ENCODE results near the gene ATP6V1B1.

The ATP6V1B1 gene

DNA sequence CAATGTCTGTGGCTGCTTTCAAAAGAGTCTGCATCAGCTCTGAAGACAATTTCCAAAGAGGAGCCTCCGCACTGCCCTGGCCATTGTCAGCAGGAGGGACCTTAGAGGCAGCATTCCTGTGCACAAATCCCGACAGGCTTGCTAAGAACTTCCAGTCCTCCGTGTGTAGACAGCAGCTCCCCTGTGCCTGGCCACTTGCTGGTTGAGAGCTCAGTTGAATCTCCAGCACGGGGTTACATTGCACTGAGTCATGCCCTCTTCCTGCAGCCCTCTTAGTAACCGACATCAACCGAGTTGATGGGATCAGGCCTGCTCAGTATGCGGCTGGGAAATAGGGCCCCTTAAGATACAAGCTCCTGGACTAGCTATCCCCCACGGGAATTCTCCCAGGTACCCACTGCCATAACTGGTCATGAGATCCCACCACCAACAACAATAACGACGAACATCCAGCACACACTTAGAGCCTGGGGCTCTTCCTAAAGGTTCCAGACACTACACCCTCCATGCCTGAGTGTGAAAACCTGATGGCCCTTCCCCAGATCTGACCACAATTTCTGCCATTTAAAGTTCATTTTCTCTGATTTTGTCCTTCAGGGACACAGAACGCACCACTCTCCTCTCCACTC lies 12.0 kb downstream of the ATP6V1B1 start:
- no peak for DNase-seq

DNA sequence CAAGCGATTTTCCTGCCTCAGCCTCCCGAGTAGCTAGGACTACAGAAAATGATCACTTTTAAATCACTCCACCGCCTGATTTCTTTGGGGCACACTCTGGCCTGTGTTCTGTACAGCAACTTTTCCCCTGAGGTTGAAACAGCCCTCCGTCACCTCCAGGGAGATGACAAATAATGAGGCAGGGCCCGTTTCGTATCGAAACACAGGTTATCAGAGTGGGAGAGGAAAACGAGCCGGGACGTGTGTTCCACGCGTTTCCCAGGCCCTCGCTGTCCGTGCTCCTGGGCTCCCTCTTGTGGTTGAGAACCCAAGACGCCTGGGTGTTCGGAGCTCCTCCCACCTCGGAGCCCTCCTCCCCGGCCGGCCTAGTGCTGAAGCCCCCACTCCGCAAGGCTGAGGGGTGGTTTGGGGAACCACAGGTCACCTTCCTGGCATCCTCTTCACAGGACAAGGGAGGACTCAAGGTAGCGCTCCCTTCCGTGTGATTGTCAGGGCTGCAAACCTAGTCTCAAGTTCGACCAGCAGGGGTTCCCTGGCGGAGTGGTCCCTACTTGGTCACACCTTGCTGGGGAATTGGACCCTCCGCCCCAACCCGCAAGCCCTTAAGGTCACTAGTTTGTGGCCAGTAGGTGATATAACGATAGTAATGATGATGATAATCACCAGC lies 12.8 kb downstream of the ATP6V1B1 start:
- DNase-seq: peak; percentile 78

- DNase-seq: no peak
Measured at GRCh38 chr2:70949086-70949485, 13.4 kb downstream of the ATP6V1B1 start.

DNA sequence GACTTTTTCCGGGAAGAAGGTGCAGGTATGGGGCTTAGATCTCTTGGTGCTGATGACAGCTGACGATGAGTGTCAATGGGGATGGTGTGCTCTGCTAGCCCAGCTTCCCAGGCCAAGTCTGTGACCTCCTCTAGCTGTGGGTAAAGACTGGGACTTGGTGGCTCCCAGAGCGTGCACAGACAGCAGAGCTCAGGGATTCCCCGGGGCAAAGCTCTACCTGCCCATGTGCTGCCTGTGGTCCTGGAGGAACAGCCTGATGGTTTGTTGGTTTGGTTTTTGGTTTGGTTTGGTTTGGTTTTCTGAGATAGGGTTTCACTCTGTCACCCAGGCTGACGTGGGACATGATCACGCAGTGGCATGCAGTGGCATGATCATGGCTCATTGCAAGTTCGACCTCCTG lies 19.2 kb downstream of the ATP6V1B1 start:
- DNase-seq: peak; percentile 2

DNA sequence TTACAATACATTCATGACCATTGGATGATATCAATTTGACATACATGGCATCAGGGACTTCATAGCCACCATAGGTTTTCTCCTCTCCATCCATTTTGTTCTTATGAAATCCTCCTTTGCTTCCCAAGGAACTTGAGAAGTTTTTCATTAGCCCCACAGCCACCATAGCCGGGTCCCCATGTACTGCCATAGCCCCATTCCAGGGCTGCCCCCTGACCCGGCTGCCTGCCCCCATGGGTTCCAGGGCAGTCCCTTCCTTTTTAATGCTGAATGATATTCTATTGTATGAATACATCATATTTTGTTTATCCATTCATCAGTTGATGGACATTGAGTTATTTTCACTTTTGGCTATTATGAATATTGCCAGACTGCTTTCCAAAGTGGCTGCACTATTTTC lies 20.4 kb downstream of the ATP6V1B1 start:
- no peak for DNase-seq

DNA sequence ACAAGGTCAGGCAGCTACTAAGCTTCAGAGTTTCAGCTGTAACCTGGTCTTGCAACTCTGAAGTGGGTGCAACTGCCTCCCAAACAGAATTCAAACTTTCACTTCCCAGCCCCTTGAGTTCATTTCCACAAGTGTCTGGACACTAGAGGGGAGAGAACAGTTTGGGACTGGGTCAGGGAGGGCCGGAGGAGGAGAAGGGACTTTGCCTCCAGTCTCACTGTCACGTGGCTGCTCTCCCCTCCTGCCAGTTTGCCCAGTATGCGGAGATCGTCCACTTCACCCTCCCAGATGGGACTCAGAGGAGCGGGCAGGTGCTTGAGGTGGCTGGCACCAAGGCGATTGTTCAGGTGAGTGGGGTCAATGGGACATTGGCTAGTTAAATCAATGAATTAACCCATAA lies 22.1 kb downstream of the ATP6V1B1 start:
- peak; percentile 11 for DNase-seq

DNA sequence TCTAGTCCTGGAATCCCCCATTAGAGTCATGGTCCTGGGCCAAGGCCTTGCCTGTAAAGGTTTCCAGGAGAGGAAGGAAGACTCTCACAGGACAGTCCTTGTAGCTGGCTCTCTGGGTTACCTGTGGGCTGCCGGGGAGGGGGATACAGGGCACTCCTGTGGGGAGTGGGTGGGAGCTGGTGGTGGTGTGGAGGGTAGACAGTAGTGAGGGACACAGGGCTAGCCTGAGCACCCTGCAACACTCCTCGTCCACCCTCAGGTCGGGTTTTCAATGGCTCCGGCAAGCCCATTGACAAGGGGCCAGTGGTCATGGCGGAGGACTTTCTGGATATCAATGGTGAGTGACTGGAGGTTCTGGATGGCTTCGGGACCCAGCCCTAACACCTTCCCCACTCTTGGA lies 23.1 kb downstream of the ATP6V1B1 start:
- DNase-seq: peak; percentile 10

DNA sequence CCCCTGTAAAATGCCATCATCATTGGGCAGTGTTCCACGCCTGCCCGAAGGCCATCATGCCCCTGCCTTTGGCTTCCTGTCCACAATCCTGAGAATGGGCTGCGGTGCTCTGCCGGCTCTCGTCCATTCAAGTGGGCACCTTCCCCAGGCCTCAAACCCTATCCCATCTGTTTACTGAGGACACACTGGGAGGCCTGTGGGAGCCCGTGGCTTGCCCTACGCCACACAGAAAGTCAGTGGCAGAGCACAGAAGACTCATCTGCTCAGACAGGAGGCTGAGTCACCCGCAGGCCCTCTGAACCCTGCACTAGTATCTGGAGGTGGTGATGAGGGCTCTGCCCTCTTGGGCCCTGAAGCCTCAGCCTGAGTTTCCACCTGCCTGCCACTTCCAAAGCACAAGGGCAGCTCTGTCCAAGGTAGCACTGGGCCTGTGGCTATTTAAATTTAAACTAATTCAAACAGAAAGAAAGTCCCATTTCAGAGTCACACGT lies 23.6 kb downstream of the ATP6V1B1 start:
- DNase-seq: peak; percentile 9

DNA sequence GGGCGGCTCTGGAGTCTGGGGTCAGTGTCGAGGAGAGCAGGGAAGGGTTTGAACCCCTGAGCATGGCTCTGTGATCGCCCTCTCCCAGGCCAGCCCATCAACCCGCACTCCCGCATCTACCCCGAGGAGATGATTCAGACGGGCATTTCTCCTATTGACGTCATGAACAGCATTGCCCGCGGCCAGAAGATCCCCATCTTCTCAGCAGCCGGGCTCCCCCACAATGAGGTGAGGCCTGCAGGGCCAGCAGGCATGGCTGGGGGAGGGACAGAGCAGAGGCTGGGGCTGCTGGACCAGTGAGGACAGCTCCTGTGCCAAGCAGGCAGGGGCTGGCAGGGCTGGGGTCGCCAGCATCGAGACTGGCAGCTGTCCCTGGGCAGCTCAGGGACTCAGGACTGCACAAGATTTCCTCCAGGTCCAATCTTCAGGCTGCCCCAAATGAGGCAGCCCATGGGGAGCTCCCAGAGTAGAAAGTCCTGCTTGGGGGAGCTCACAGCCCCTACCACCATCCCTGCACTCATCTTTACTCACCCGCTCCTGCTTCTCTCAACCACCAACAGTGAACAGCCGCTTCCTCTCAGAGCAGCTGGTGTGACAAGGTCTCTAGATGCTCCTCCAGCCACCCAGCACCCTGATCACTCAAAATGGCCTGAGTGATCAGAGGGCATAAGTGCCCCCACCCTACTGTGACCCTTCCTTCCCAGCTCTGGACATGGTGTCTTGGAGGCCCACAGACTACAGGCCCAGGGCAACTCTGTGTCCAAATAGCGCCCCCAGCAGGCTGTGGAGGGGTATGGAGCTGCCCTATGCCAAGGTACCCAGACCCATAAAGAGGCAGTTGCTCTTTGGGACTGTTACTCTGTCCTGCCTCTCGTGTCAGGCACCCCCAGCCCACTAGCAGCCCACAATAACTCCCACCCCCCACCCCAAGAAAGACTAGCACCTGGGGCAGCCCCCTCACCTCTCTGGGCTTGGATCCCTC lies 24.4 kb downstream of the ATP6V1B1 start:
- DNase-seq: peak; percentile 14

GRCh38 chr2:70960833-70961647 lies 25.3 kb downstream of the ATP6V1B1 start:
- DNase-seq: peak; percentile 13

GRCh38 chr2:70961648-70961994 lies 25.9 kb downstream of the ATP6V1B1 start:
- DNase-seq: no peak

GRCh38 chr2:70962211-70962884 lies 26.6 kb downstream of the ATP6V1B1 start:
- peak; percentile 14 for DNase-seq

DNA sequence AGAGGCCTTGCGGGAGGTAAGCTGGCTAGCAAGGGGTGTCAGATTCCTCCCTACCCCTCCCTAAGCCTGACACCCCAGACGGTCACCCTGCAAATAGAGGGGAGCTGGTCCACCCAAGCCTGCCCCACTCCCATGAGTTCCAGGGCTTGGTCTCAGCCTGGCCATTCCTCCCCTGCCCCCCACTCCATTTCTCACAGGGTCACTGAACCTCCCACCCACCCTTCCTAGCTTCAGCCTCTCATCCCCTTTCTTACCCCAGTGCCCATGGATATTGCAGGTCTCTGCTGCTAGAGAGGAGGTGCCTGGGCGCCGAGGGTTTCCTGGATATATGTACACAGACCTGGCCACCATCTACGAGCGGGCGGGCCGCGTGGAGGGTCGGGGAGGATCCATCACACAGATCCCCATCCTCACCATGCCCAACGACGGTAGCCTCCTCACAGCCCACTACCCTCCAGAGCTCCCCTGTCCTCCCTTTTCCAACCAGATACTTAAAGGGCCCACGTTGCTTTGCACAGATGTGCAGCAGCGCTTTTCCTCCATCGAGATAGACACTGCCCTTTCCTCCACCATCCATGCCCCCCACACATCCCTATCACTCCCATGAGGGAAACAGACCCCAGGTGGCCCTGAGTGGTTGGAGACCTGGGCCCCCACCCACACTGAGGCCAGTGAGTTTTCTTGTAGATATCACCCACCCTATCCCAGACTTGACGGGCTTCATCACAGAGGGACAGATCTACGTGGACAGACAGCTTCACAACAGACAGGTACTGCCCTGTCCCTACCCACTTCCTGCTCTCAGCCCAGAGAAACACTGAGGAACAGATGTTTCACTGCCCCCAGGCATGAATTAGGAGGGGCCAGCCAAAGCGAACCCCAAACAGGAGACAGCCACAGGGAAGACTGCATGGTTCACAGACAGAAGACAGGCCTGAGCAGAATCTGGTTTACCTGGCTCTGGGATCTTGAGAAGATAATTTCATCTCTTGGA lies 27.5 kb downstream of the ATP6V1B1 start:
- peak; percentile 9 for DNase-seq

DNA sequence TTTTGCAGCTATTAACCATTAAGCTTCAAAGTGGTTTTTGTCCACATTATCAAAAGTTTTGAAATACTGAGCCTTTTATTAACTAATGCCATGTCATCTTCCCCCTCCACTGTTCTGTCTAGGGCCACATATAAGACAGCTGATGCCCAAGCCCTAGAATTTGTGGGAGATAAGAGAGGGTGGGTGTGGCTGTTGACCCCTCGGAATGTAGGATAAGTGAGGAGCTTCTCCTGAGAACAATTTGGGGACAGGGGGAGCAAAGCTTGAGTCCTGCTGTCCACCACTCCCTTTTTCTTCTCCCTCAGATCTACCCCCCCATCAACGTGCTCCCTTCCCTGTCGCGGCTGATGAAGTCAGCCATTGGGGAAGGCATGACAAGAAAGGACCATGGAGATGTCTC lies 28.4 kb downstream of the ATP6V1B1 start:
- no peak for DNase-seq

DNA sequence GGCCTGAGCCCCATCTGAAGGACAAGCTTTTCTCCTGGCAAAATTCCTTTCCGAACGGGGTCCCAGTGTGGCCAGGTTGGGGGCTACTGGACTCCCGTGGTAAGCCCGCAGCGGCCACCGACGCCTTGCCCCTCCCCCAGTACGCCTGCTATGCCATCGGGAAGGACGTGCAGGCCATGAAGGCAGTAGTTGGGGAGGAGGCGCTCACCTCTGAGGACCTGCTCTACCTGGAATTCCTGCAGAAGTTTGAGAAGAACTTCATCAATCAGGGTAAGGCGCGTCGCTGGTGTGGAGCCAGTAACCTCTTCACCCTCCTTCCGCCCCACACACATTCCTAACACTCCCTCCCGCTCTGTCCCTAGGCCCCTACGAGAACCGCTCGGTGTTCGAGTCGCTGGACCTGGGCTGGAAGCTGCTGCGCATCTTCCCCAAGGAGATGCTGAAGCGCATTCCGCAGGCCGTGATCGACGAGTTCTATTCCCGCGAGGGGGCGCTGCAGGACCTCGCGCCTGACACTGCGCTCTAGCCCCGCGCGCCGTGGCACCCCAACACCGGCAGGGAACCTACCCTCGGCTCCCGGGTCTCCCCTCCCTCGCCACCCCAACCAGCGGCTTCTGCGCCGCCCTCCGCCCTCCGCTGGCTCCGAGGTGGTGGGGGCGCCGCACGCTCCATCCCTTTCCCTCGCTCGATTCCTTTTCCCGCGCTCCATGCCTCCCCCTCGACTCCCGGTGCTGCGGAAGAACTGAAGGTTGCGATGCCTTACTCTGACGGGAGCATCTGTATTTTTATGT lies 29.1 kb downstream of the ATP6V1B1 start:
- DNase-seq: peak; percentile 86

GRCh38 chr2:70965506-70965905 lies 29.8 kb downstream of the ATP6V1B1 start:
- peak; percentile 11 for DNase-seq

DNA sequence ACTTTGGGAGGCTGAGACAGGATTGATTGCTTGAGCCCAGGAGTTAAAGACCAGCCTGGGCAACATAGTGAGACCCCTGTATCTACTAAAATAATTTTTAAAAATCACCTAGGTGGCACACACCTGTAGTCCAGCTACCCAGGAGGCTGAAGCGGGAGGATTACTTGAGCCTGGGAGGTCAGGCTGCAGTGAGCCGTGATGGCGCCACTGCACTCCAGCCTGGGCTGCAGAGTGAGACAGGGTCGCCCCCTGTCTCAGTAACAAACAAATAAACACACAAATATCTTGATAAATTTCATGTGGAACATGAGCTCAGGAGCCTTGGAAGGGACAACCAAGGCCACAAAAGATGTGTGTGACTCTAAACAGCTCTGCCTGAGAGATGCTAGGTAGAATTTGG lies 31.0 kb downstream of the ATP6V1B1 start:
- peak; percentile 3 for DNase-seq

DNA sequence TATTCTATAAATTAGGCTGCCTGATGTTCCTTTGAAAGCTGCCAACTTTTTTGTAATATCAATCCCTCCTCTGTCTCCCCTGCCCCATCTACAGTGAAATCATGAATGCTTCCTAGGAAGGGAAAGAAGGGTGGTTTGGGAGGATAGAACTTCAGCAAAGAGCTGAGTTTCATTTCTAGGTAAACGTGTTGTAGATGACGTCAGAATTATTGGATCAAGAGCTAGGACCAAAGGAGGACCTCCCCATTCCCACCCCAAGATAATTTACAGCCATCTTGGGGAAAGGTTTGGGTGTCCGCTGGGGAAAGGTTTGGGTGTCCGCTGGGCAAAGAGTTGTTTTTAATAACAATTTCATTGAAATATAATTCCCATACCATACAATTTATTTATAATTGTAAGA lies 31.5 kb downstream of the ATP6V1B1 start:
- no peak for DNase-seq

- DNase-seq: no peak
Measured at GRCh38 chr2:70974592-70974991, 38.9 kb downstream of the ATP6V1B1 start.

GRCh38 chr2:70975237-70975636 lies 39.5 kb downstream of the ATP6V1B1 start:
- DNase-seq: no peak
